H1 (cell line): ENCODE data around the gene FIP1L1. TPM values are rescaled to one million over a fixed set of nuclear protein-coding genes. Genes with fewer than 3 reads are reported as not detected.

ENCODE experiments used
- ASH2L ChIP-seq: fragments of 200-600, 300-600 bp; sonication (generic); IDR thresholded peaks from one replicate; pipeline ENCODE4 v1.7.1; 2017; ENCODE audit warnings: low read length
- CBX5 ChIP-seq: fragments of 300-800, 300-1000 bp; sonication (generic); IDR thresholded peaks from 2 replicates; pipeline ENCODE4 v1.7.1; 2016; ENCODE audit warnings: antibody characterized with exemption, low read length, low read depth
- CBX8 ChIP-seq: fragments of 300-800, 300-1000 bp; sonication (generic); IDR thresholded peaks from 2 replicates; pipeline ENCODE4 v1.7.1; 2016; ENCODE audit warnings: low read depth, low read length, borderline replicate concordance
- EGR1 ChIP-seq: IDR thresholded peaks from 2 replicates; pipeline ENCODE4 v1.6.1; 2011; ENCODE audit warnings: low read depth, low read length, borderline replicate concordance
- JUN ChIP-seq: IDR thresholded peaks from 2 replicates; pipeline ENCODE4 v1.6.1; 2011; ENCODE audit warnings: low read depth, mild to moderate bottlenecking, improper control_type of control experiment, low read length
- POLR2AphosphoS5 ChIP-seq: IDR thresholded peaks from 2 replicates; pipeline ENCODE4 v1.6.1; 2011; ENCODE audit warnings: low read depth, low read length
- polyA plus RNA-seq, 7 experiments: library from polyadenylated mRNA; depleted of rRNA in 3 of 7; stranded (reverse) in 5 of 7; unstranded in 2 of 7; fragments of >200 nt in 5 of 7; fragments of 200-250 nt in 2 of 7; gene quantifications; 1 replicate in 5 of 7; 2 replicates in 1 of 7; 4 replicates in 1 of 7; pipeline versions ENCODE4 v1.2.1 to v1.2.3, GENCODE V29; 2011 to 2013; ENCODE audit warnings: missing spikeins in 2 of 7, mixed read lengths in 2 of 7
- total RNA-seq: library from RNA; stranded (reverse); fragmentation: NEBNext Ultra II Directional; extraction: Animal tissue kit (Norgen Biotek cat#: 25700); gene quantifications from 2 replicates; pipeline ENCODE4 v1.2.1, GENCODE V29; 2021

Gene FIP1L1
- total and polyA plus RNA-seq, 2 of the 8 experiments (the other 6 are each of a cell fraction or from before 2014, with no cell fraction given), result 19.5 to 53.7 TPM

GRCh38 chr4:53483250-53483649 is 105.8 kb downstream of the FIP1L1 start (continued):
- TF ChIP-seq CBX5, result no peak
- no peak for TF ChIP-seq ASH2L
- TF ChIP-seq POLR2AphosphoS5, result no peak
- no peak for TF ChIP-seq JUN
- no peak for TF ChIP-seq EGR1
- TF ChIP-seq CBX8, result no peak
